Effector CD4-positive, alpha-beta T cell (primary cell): ENCODE results near the gene EIF4E1B.

Source experiments
- DNase-seq: peaks from one replicate; pipeline ENCODE4 v3.0.0-alpha.2; 2020

Gene EIF4E1B

GRCh38 chr5:176665517-176665916, 35.0 kb downstream of the EIF4E1B start:
- no peak for DNase-seq

- no peak for DNase-seq
Observed at GRCh38 chr5:176667637-176668036, 37.2 kb downstream of the EIF4E1B start.

- DNase-seq: no peak
Observed at GRCh38 chr5:176670449-176670848, 40.0 kb downstream of the EIF4E1B start.

GRCh38 chr5:176671399-176671798, 40.9 kb downstream of the EIF4E1B start:
- no peak for DNase-seq

GRCh38 chr5:176671890-176672747, 41.6 kb downstream of the EIF4E1B start:
- no peak for DNase-seq

GRCh38 chr5:176673651-176674583, 43.4 kb downstream of the EIF4E1B start:
- DNase-seq: no peak

- DNase-seq: no peak
Observed at GRCh38 chr5:176674799-176675198, 44.3 kb downstream of the EIF4E1B start.

GRCh38 chr5:176675676-176676360, 45.3 kb downstream of the EIF4E1B start:
- DNase-seq: no peak

GRCh38 chr5:176676361-176676824, 45.9 kb downstream of the EIF4E1B start:
- DNase-seq: no peak

GRCh38 chr5:176677209-176677939, 46.9 kb downstream of the EIF4E1B start:
- DNase-seq: no peak

- DNase-seq: no peak
Observed at GRCh38 chr5:176678584-176678983, 48.1 kb downstream of the EIF4E1B start.

GRCh38 chr5:176679365-176680225, 49.1 kb downstream of the EIF4E1B start:
- no peak for DNase-seq

GRCh38 chr5:176680226-176680563, 49.7 kb downstream of the EIF4E1B start:
- DNase-seq: no peak

GRCh38 chr5:176682016-176682531, 51.6 kb downstream of the EIF4E1B start:
- no peak for DNase-seq

GRCh38 chr5:176685010-176685409, 54.5 kb downstream of the EIF4E1B start:
- DNase-seq: no peak

GRCh38 chr5:176687247-176687646, 56.8 kb downstream of the EIF4E1B start:
- no peak for DNase-seq

GRCh38 chr5:176687881-176688280, 57.4 kb downstream of the EIF4E1B start:
- DNase-seq: no peak

- no peak for DNase-seq
Observed at GRCh38 chr5:176690911-176691310, 60.4 kb downstream of the EIF4E1B start.

- no peak for DNase-seq
Observed at GRCh38 chr5:176691524-176691923, 61.0 kb downstream of the EIF4E1B start.

- no peak for DNase-seq
Observed at GRCh38 chr5:176692326-176692725, 61.9 kb downstream of the EIF4E1B start.

GRCh38 chr5:176692839-176693476, 62.5 kb downstream of the EIF4E1B start:
- no peak for DNase-seq
